Effector CD4-positive, alpha-beta T cell (primary cell): ENCODE measurements around the gene IGFBP4.

Source experiments
- DNase-seq: peaks from one replicate; pipeline ENCODE4 v3.0.0-alpha.2; 2020

Gene IGFBP4

GRCh38 chr17:40493697-40494096 lies 50.4 kb downstream of the IGFBP4 start:
- no peak for DNase-seq

DNA sequence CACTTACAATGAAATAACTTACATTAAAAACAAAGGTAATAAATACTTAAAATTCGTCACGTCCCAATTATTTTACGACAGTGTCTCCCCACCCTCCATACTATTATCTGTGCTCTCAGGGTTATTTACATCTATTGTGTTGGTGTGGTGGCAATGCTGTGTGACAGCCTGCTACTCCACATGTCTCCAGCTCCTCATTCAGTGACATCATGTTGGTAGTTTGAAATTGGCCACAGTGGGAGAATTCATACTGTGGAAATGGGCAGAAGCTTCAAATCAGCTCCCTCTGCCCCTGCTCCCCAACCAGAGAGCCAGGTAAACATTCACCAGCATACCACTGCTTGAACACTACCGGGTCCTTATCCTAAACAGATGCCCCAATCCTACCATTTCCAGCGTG lies 51.9 kb downstream of the IGFBP4 start:
- DNase-seq = no peak

- DNase-seq = no peak
Observed at GRCh38 chr17:40496170-40496569, 52.9 kb downstream of the IGFBP4 start.

GRCh38 chr17:40496634-40497420 lies 53.6 kb downstream of the IGFBP4 start:
- DNase-seq = no peak

DNA sequence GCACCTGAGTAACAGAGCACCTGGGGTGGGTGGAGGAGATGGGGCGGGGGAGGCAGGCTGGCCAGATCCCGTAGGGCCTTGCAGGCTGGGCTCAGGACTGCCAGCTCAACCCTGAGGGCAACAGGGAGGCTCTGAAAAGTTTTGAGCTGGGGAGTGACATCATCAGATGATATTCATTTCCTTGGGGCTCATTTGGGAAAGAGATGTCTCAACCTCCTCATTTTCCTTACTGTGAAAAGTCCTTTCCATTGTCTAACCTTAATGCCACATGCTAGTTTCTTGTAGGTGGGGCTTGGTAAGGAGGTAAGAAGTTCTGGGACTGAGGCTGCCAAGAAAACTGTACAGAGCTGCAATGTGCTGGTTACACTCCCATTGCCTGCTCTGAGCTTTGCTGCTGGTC lies 54.4 kb downstream of the IGFBP4 start:
- DNase-seq = no peak

DNA sequence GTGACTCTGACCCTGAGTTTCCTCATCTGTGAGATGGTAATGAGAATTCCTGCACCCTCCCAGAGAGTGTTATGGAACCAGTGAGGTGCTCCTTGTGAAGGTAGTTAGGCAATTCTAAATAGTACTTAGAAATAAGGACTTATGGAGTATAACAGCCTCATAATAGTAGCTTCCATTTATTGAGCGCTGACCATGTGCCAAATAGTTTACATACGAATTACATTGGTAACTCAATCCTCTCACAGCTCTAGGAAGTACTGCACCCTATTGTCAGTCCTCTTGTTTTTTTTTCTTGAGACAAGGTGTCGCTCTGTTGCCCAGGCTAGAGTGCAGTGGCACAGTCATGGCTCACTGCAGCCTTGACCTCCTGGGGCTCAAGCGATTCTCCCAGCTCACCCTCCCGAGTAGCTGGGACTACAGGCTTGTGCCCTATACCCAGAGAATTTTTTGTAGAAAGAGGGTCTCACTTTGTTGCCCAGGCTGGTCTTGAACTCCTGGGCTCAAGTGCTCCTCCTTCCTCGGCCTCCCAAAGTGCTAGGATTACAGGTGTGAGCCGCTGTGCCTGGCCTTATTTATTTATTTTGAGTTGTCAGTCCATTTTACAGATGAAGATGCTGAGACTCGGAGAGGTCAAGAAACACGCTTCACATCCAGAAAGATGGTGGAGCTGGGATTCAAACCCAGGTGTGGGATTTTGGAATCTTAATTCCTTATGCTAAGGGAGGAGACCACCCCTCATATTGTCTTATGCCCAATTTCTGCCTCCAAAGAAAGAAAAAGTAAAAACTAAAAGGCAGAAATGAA lies 55.2 kb downstream of the IGFBP4 start:
- DNase-seq = no peak

DNA sequence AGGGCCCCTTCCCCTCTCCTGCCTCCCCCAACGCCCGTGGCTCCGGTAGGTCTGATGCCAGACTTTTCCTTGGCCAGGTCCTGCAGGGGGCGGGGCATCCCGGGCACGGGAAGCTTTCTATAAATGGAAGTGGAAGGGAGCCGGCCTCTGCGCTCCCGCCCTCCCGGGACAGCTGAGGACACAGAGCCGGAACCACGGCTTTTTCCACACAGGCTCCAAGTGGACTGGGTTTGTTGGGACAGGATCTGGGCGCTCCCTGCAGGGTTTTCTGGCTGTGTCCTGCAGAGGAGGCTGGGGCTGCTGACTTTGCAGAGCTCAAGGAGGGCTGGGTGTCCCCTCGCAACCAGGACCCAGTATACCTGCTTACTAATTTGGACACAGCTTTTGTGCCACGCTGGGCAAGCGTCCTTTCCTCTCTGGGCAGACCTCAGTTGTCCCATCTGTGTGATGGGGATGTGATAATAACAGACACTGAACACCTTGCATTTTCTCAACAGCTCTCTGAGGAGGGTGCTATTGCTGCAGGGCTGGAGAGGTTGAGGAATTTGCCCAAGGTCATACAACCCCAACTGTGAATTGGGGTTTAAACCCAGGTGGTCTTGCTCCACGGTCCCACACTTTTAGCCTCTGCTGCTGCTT lies 56.4 kb downstream of the IGFBP4 start:
- no peak for DNase-seq

- no peak for DNase-seq
Observed at GRCh38 chr17:40500190-40500589, 56.9 kb downstream of the IGFBP4 start.

DNA sequence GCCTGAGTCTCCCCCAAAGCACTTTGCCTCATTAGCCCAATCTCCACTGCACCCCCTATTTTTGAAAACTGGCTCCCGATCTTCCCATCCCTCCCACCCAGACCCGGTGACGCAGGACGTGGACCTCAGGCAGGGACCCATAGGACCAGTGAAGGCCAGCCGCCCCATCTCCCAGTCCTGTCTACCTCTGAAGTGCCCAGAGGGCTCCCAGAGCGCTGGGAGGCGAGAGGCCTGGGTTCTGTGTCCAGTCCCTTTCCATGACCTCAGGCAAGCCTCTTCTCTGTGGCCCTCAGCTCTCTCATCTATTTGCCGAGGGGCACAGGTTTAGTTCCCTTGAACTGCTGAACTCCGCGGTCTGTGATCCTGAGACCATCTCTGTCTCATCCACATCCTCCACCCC lies 57.5 kb downstream of the IGFBP4 start:
- DNase-seq = no peak

GRCh38 chr17:40501499-40501911 lies 58.3 kb downstream of the IGFBP4 start, which contains the start of gene TNS4:
TNS4 (minus strand) TSS chr17:40501623; CDS start chr17:40496425, 5,198 bp downstream.
- no peak for DNase-seq

DNA sequence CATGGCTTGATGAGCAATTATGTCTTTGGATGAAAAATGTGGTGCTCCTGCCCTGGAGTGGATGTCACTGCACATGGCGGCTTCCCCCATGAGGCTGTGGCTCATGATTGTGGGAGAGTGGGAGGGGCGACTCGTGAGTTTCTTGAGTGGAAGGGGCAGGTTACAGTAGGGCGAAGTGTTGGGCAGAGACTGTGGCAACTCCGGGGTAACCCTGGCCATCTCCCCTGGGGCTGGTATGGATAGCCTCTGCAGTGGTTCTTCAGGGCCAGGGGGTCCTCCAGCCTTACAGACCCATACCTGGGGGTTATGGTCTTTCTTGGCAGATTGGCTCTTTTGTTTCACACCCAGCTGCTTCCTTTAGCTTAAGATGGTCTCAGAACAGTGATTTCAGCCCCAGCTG lies 59.5 kb downstream of the IGFBP4 start:
- no peak for DNase-seq

DNA sequence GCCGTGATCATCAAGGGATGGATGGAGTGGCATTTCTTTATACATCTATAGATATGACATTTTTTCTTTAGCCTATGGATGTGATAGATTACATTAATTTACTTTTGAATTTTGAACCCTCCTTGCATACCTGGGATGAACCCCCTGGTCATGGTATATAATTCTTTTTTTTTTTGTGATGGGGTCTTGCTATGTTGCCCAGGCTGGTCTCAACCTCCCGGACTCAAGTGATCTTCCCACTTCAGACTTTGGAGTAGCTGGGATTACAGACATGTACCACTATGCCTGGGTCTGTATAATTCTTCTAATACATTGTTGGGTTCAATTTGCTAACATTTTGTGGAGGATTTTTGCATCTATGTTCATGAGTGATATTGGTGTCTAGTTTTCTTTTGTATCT lies 59.9 kb downstream of the IGFBP4 start:
- DNase-seq = no peak

DNA sequence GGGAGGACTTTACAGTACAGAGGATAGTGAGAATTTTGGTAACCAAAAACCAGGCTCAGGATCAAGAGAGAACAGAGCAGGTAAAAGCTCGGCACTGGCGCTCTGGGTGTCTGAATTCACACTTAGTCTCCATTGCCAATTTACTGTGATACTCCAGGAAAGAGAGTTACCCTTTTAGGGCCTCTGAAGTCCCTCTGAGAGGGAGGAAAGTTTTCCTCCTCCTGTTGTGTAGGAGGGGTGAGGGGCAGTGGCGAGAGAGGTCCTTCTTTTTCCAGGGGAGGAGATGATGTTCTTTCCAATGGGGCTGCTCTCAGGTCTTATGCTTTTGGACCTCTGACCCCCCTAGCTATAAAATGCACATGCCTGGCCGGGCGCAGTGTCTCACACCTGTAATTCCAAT lies 63.5 kb downstream of the IGFBP4 start:
- DNase-seq = no peak
